T1000 (cell line): ENCODE measurements around the gene GNG8.

ENCODE experiments used
- DNase-seq: peaks from one replicate; lab custom pipeline; 2025; ENCODE audit warnings: mixed read lengths; lab: John Stamatoyannopoulos, UW

The GNG8 gene

GRCh38 chr19:46618670-46619231 lies 17.3 kb downstream of the GNG8 start:
- DNase-seq = no peak

GRCh38 chr19:46617601-46618000 lies 18.4 kb downstream of the GNG8 start:
- no peak for DNase-seq

DNA sequence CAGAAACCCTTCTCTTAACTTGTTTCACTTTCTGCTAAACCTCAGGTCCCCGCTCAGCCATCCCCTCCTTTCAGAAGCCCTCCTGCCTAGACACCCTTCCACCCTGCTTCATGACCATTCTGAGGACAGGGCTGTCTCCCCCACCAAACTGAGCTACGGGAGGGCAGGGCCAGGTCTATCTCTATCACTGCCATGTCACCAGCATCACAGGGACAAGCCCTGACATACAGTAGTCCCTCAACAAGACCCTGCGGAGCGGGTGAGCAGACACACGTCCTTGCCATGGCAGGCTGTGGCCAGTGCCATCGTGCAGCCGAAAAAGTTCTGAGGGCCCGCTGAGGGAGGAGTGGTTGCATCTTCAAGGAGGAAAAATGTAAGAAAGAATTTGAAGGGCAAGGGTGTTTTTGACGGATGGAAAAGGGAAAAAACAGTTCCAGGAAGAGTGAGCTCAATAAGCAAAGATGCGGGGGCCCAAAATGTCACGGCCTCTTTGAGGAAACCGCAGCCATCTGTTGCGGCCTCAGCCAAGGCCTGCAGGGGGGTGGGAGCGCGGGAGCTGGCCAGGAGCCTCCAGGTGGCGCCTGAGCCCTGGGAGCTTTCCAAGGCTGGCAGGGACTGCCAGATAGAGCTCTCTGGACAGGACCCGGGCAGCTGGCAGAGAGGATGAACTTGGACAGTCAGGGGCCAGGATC lies 19.2 kb downstream of the GNG8 start:
- no peak for DNase-seq

DNA sequence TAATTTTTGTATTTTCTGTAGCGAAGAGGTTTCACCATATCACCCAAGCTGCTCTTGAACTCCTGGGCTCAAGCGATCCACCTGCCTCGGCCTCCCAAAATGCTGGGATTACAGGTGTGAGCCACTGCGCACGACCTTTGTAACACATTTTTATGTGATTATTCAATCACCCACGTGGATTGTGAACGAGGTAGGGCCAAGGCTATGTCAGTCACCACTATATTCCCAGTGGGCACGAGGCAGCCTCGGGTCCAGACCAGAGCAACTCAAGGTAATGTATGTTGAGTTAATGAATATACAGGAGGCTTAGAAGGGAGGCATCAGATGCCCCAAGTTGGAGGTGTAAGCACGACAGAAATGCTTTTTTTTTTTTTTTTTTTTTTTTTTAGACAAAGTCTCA lies 20.0 kb downstream of the GNG8 start:
- DNase-seq = no peak

- peak; percentile 59 for DNase-seq
Measured at GRCh38 chr19:46614114-46614722, 21.8 kb downstream of the GNG8 start.

DNA sequence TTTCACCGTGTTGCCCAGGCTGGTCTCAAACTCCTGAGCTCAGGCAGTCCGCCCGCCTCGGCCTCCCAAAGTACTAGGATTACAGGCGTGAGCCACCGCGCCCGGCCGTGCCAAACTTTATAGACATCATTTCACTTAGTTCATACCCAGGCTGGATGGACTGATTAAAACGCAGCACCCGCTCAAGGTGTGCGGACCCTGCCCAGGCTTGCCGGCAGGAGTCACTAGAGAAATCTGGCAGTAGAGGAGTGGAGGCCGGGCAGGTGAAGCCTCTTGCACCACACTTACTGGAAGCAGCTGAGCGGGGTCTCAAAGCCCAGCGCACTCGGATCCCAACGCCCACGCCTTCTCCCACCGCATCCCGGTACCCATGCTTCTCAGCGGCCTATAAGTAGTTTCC lies 22.5 kb downstream of the GNG8 start:
- DNase-seq = no peak

- no peak for DNase-seq
Measured at GRCh38 chr19:46611776-46612175, 24.2 kb downstream of the GNG8 start.

GRCh38 chr19:46610851-46611770 lies 24.9 kb downstream of the GNG8 start:
- DNase-seq = no peak

- no peak for DNase-seq
Measured at GRCh38 chr19:46610413-46610775, 25.6 kb downstream of the GNG8 start.

DNA sequence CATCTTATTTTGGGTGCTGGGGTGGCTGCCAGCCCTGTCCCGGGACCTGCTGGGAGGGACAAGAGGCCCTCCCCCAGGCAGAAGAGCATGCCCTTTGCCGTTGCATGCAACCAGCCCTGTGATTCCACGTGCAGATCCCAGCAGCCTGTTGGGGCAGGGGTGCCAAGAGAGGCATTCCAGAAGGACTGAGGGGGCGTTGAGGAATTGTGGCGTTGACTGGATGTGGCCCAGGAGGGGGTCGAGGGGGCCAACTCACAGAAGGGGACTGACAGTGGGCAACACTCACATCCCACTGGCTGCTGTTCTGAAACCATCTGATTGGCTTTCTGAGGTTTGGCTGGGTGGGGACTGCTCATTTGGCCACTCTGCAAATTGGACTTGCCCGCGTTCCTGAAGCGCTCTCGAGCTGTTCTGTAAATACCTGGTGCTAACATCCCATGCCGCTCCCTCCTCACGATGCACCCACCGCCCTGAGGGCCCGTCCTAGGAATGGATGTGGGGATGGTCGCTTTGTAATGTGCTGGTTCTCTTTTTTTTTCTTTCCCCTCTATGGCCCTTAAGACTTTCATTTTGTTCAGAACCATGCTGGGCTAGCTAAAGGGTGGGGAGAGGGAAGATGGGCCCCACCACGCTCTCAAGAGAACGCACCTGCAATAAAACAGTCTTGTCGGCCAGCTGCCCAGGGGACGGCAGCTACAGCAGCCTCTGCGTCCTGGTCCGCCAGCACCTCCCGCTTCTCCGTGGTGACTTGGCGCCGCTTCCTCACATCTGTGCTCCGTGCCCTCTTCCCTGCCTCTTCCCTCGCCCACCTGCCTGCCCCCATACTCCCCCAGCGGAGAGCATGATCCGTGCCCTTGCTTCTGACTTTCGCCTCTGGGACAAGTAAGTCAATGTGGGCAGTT lies 26.2 kb downstream of the GNG8 start:
- DNase-seq = no peak

GRCh38 chr19:46608581-46609345 lies 27.2 kb downstream of the GNG8 start:
- no peak for DNase-seq

GRCh38 chr19:46608178-46608577 lies 27.8 kb downstream of the GNG8 start:
- no peak for DNase-seq

- no peak for DNase-seq
Measured at GRCh38 chr19:46607448-46607841, 28.6 kb downstream of the GNG8 start.

DNA sequence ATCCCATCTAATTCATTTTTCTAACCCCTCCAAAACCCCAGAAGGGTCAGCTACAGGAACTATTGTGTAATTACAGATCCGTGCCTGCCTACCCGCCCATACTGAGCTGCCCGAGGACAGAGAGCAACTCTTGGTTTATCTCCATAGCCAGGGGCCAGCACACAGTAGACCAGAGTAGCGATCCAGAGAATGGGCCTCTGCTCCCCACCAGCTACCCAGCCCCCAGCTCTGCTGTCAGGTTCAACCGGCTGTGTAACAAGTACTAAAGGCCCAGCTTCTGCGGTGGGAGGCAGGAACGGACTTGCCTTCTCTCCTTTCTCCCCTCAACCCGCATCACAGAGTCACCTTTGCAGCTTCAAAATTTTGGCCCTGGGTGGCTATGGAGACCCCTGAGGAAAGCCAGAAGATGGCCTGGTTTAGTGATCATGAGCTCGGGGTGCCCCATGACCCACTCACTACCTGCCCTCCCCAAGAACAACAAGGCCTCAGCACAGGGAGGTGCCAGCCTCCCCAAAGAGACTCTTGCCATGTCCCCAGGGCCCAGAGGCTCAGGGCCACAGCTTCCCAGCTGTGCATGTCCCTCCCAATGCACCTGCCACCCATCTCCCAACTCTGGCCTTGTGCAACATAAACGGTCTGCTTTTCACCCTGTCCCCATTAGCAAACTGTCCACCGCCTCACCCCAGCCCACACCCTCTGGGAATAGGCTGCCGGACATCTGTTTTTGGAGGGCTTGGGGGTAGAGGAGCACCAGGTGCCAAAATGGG lies 29.1 kb downstream of the GNG8 start:
- no peak for DNase-seq

DNA sequence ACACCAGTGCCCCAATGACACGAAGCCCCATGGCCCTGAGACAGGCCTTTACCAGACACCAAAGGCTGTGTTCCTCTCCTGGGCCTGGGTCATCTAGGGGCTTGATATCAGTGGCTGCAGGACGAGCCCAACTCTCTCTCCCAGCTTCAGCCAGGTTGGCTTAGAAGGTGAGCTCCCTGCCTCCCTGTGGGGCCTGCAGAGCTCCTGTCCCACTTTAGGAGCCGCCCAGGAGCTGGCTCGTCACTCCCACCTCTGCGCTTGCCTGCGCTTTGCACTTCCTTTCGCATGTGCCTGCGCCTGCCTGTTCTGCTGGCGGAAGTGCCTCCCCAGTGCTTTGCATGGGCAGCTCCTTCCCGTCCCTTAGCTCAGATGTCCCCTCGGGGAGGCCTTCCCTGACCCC lies 30.0 kb downstream of the GNG8 start:
- DNase-seq = no peak

DNA sequence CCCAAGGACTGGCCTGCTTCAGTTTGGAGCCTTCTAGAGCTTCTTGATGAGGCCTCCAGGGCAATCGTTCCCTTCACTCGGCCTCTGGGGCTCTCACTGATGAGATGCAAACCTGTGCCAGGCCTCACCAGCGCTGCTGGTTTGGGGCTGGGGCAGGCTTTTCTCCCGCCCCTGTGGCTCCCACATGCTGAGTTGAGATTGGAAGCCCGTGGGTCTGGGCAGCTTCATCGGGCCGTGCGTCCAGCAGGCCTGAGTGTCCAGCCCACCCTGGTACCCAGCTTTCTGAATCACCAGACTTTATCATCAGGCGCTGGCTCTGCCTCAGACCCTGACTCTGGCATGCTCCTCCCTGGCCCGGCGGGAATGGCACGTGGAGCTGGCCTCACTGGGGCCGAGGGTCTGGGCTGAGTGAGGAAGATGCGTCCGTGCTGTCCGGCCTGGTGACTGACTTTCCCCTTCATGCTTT lies 30.6 kb downstream of the GNG8 start:
- DNase-seq = no peak

DNA sequence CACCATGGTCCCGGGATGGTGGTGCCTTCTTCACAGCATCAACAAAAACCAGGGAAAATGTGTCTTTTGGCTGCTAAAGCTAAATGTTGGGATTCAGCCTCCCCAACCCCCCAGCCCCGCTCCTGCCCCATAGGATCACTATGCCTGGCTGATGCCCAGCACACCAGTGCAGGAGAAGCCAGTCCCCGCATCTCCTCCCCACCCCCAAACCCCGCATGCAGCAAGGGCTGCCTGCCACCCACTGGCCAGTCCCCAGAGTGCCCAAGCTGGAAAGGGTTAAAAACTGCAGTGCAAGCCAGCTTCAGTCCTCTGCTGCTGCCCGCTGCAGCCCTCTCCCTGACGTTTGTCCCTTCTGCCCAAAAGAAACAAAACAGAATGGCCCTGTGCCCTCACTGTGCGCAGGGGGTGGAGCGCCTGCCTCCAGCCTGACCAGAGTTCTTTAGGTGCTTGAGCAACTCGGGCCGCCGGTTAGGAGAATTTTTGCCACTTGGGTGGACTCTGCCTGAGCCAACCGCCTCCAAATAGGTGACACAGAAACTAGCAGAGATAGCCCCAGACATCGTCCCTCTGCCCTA lies 31.1 kb downstream of the GNG8 start:
- no peak for DNase-seq

GRCh38 chr19:46603752-46604231 lies 32.2 kb downstream of the GNG8 start:
- no peak for DNase-seq

GRCh38 chr19:46603195-46603637 lies 32.8 kb downstream of the GNG8 start:
- DNase-seq = no peak
